ENCODE results near the gene KIRREL3.

KIRREL3 gene

DNA sequence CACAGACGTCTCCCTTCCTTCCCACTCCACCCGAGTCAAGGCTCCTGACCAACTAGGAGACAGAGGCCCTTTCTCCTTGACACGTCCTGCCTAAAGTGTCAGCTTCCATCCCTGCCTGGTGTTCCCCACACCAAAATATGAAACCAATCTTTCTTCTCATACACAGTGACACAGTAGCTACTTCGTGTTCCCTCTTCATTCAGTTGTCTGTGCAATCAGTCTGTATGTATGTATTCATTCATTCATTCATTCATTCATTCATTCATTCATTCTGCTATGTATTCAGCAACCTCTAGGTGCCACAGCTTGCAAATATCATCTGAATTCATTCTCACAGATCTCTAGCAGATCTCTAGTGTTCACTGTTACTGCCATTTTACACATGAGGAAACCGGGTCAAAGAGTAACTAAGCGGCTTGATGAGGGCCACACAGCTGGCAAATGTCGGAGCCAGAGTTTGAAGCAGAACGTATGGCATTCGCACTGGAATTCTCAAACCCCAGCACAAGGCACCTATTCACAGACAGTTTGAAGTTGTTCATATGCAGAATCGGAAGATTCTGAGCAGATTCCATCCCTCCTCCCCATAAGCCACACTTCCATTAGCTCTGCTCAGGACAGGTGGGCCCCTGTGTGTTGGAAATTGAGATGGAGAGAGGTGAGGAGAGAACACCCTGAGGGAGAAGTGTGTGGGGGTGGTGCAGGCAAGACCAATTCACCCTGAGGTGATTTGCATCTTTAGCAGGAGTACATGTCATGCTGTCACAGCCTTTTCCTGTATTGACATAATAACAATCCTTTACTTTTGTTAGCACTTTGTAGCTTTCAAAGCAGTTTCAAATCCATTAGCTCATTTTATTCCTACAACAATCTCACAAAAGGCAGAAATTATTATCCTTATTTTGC lies 369.4 kb downstream of the KIRREL3 start:
- DNase-seq (ENCODE audit: low spot score) = no peak

DNA sequence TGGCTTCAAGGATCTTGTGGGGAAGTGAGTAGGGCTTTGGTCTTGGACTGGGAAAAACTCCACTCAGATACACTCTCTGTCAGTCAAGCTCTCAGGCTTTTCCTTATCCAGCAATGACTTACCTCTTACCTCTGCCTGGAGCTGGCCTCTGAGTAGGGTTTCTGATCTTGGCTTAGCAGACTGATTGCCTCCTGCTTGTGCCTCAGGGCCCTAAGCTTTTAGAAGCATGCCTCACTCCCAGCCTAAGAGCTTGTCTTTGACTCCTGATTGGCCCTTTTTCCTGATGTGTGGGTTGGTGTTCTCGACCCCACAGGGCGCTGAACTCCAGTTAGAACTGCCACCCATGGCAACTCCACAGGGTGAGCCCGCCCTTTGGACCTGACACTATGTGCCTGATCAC lies 370.1 kb downstream of the KIRREL3 start:
- no peak for DNase-seq (ENCODE audit: low spot score)

DNA sequence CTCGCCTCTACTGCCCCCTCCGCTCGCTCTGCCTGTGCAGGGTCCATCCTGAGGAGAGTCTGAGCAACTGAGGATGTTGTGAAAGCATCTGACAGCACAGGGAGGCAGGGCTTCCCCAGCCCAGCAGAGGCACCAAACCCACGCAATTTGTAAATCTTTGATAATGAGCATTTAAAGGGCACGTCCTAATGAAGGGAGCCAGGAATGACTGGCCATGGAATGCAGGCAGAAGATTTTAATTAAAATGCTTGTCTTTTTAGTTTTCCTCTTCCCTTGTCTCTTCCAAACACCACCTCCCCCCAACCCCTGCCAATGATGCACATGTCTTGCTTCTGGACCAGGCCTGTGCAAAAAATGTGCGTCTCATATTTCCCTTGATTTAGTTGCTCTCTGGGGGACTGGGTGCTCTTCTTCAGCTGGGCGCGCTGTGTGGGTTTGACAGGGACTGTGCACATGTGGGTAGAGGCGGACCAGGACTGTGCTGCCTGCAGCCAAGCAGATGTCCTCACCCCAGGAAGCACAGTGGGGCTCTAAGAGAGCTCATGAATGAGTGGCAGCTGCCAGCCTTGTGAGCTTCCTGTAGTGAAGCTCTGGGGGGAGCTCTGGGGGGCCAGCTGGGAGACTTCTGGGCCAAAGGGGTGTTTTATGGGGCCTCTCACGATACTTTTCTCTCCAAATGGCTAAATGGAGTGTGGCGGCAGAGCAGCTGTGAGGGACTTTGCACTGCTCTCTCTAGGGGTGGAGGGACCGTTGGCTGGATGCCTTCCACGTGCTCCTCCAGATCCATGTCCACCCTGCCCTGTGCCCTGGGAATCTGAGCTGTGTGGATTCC lies 371.6 kb downstream of the KIRREL3 start:
- no peak for DNase-seq (ENCODE audit: low spot score)

DNA sequence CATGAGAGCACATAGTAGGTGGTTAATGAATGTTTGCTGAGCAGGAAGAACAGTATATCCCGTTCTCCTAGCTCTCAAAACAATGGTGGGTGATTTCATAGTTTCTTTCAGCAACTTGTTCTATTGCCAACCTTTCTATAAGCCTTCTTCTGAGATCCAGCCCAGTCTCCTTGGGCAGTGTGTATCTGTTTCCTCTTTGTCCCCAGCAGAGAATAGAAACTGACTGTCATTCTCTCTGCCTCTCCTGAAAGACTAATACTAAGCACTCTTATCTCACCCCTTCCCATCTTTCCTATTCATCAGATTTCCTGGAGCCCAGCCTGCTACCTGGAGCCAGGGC lies 372.1 kb downstream of the KIRREL3 start:
- no peak for DNase-seq (ENCODE audit: low spot score)

DNA sequence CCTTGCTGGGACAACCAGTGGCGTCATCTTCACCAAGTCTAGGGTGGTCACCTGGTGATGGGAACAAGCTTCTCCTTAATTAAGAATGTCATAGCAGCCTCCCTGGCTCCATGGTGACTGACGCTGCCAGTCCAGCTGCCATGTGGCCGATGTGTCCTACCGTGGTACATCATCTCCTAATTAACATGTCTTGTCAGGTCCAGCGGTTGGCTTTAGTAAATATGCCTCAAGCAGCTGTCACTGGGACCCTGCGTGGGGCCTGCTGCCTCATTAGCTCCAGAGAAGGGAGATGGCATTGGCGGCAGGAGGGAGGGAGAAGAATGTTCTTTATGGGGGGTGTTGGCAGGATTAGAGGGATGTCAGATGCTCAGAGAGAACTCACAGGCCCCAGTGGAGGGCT lies 373.1 kb downstream of the KIRREL3 start:
- DNase-seq (ENCODE audit: low spot score) = no peak

DNA sequence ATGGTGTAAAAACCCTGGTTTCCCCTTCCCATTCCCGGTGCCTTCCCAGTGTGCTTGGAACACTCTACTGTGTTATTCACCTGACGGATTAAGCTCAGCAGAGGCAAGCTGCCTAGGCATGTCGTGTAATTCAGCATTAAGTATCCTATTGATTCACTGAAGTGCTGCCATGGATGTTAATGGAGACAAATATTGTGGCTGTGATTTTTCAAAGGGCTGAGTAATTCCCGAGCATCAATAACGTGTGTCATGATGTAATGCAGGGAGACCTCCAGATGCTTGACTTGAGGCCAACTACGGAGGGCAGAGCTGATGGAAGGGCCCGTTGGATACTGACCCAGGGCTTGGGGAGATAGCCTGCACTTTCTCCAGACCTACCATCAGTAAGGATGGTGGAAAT lies 376.1 kb downstream of the KIRREL3 start:
- no peak for DNase-seq (ENCODE audit: low spot score)

DNA sequence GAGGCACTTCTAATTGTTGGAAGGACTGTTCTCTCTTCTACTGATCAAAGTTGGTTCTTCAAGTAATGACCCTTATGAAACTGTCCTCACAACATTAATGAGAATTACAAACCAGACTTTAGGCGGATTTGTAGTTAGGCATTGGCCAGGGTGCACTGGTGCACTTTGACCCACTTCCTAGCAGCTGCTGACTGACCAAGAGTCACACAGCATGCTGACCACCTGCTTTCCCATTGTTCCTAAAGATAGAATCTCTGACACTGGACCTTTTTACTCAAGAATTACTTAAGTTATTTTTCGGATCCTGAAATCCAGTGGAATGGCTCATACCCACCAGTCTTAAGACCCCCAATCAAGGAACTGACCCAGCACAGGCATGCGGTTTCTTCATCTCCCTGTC lies 381.1 kb downstream of the KIRREL3 start:
- DNase-seq (ENCODE audit: low spot score) = no peak

DNA sequence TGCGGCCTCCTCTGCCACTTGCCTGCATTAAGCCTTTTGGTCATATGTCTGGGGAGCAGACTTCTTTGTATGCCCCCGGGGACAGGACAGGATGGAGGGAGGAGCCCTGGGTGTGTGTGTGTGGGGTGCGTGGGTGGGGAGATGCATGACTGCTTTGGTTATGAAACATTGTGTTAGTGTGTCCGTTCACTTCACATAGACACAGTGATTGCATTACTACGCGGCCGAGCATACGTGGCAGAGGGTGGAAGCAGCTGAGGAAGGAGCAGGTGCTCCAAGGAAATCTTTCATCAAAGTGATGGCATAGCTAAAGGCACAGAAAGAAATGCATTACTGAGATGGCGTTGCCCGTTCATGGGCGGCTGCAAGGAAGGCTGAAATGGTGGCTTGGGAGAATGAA lies 384.7 kb downstream of the KIRREL3 start:
- DNase-seq (ENCODE audit: low spot score) = no peak

DNA sequence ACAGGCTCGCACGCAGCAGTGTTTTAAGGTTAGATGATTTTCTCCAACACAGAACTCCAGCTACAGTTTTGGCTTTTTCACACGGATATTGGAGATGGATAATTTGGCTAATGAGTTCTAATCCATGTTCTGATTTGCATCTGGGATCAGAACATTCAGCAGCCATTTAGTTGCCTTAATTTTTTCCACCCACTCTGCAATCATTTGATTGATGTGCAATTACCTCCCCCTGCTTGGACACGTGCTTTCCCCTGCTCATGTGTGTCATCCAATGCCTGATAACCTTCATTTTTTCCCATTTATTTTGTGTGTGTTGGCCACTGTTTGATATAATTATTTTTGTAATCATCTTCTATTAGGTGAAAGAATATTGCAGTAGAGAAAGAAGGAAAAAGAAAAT lies 387.3 kb downstream of the KIRREL3 start:
- no peak for DNase-seq (ENCODE audit: low spot score)

DNA sequence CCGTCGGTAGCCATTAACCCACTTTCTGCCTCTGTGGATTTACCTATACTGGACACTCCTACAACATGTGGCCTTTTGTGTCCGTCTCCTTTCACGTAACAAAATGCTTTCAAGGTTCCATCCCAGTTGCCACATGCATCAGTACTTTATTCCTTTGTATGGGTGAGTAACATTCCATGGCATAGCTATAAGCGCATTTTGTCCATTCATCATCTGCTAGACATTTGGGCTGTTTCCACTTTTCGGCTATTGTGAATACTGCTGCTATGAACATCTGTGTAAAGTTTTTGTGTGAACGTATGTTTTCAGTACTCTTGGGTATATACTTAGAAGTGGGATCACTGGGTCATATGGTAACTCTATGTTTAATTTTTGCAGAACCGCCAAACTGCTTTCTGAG lies 387.9 kb downstream of the KIRREL3 start:
- DNase-seq (ENCODE audit: low spot score) = no peak

DNA sequence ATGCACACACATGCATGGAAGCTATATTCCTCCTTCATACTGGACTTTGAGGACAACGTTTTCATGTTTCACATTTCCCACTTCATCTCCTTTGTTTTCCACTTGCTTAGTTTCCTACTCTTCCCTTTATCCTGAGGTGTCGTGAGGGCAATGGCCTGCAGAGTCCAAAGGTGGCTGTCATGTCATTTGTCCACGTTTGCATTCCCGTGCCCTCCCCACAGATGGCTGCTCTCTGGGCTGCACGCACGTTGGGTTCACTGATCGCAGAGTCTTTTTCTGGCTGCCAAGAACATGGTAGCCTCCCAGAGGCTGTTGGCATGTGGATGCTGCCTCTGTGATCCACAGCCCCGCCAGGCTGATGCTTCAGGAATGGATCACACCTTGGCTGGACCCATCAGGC lies 389.1 kb downstream of the KIRREL3 start:
- no peak for DNase-seq (ENCODE audit: low spot score)

DNA sequence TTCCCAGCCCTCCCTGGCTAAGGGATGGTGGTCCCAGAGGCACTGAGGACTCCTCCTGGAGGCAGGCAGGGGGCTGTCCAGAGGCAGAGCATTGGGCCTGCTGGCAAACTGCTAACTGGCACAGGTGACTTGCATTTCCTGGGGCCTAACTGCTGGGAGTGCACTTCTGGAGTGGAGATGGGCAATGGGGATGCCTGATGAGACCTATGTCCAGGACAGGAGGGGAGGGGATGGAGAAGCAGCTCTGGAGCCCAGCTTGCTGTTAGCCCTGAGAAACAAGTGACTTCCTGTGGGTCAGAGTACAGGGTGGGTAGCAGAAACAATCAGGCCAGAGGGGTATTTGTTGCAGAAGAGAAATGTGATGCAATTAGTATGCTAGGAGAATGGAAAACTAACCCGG lies 391.9 kb downstream of the KIRREL3 start:
- DNase-seq (ENCODE audit: low spot score) = no peak

DNA sequence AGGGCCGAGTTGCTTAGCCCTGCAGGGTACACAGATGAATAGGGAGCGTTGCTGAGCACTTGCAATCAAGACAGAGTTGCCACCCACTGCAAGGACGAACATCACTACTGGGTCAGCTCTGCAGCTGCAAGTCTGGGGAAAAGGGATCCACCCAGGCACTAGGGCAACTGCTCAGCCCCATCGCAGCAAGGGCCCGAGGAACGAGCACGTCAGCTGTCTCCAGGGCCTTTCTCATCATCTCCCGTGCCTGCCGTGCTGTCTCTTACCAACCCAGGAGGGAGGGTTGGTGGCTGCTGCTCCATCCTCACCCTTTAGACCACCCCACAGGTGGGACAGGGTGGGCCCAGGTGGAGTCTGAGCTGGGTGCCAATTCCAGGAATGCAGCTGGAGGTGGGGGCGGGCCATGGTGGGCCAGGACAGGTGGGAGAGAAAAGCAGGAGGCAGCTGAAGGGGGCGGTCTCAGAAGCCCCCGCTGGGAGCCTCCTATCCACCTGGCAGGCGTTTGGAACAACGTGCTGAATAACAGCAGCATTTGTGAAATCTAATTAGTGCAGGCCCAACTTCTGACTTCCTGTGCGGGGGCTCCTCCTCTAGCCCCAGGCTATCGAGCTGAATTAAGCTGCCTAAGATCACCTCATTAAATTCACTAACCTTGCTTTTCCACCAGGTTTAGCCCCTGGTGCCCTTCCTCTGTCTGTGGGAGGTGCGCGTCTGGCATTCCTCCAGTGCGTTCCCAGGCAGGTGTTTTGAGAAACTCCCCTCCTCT lies 392.6 kb downstream of the KIRREL3 start:
- DNase-seq (ENCODE audit: low spot score) = no peak

DNA sequence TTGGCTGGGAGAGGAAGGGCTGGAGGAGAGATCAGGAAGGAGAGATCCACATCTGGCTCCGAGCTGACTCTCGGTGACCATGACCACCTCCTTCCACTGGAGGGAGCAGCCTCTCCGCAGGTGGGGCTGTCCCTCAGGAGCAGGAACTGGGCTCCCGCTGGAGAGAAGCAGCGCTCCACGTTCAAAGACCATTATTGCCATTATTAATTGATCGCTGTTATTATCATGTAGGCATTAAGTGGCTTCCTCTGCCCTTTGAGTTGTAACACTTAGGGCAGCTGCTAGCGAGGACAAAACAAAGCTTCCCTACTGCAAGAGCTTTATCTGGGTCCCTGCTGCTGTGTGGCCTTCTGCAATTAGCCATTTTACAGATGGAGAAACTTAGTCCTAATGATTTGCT lies 393.2 kb downstream of the KIRREL3 start:
- peak; percentile 78 for DNase-seq (ENCODE audit: low spot score)

DNA sequence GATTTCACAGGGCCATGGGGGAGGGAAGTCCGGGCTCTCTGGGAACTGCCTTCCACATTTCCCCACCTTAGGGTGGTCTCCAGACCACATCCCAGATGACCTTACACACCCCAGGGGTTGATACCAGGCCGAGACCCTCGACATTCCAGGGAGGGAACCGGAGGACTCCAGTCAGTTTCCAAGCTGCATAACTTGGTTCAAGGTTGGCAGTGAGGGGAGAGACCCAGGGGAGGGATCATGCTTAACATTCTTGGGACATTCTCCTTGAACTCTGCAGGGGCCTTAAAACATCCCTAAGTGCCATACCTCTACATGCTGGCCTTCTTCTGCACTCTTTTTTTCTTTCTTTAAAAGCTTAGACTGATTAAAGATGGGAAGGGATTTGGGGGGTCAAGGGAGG lies 394.1 kb downstream of the KIRREL3 start:
- DNase-seq (ENCODE audit: low spot score) = no peak

DNA sequence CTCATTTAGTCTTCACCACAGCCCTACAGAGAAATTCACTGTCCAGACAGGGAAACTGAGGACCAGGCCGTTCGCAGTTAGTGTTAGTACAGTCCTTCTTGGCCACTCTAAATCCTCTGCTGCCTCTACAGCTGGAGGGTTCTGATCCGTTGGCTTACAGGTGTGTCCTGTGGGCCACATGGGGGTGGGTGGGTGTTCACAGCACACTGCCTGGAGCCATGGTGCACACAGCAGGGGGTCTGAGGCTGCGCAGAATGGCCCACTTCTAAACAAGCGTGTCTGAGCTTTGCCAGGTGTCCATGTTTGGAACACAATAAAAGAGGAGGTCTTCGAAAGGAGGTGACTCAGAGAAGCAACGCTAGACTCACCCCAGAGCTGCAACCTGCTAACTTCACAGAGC lies 396.1 kb downstream of the KIRREL3 start:
- no peak for DNase-seq (ENCODE audit: low spot score)

DNA sequence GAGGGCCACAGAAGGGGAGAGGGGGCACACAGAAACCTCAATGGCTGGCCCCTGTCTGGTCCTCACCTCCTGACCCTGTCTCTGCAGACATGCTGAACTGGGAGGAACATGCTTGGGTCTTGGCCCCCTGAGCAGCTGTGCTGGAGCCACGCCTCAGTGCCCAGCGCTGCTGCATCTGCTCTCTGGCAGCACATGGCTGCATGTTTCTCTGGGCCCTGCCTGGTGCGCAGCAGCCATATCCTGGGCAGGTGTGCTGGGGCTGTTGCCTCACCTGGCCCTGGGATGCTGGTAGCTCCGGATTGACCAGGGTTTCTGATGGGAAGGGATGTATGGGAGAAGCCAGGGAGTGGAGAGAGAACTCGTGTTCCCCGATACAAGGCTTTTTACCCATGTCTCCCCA lies 397.1 kb downstream of the KIRREL3 start:
- no peak for DNase-seq (ENCODE audit: low spot score)

DNA sequence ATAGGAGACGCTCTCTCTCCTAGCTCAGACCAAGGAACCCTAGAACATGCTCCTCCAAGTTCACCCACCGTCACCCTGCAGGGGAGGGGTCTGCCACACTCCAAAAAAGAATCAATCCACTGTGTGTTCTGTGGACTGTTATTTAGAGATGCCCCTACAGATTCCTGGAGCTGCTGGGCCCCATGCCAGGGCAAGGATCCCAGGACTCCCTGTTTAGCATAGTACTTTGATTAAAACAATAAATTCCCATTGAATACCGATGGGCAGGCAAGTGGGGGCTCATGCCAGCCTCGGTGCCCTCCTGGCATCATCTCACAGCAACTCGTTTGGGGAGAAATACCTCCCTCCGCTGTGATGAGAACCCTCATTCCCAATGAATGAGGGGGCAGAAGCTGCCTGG lies 397.6 kb downstream of the KIRREL3 start:
- no peak for DNase-seq (ENCODE audit: low spot score)

DNA sequence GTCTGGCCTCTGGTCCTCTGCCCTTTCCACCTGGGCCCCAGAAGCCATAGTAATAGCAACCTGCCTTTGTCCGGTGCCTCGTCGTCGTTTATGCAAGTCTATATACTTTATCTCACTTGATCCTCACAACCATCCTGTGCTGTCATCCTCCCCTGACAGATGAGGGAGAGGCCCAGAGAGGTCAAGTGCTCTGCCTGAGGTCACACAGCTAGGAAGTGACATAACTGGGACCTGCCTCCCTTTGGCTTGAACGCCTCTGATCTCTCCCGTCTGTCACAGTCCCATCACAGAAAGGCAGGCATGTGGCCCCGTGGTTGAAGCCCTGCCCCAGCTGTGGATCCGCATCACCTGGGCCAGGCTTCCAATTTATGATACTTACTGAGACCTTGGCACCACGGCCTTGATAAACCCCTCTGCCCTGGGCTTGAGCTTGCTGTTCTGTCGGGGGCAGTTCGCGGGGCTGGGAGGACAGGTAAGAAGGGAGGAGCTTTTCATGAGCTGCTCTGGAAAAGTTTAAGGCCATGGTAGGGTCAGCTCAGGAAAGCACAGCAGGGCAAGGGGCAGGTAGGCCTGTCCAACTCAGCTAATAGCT lies 398.1 kb downstream of the KIRREL3 start:
- no peak for DNase-seq (ENCODE audit: low spot score)

DNA sequence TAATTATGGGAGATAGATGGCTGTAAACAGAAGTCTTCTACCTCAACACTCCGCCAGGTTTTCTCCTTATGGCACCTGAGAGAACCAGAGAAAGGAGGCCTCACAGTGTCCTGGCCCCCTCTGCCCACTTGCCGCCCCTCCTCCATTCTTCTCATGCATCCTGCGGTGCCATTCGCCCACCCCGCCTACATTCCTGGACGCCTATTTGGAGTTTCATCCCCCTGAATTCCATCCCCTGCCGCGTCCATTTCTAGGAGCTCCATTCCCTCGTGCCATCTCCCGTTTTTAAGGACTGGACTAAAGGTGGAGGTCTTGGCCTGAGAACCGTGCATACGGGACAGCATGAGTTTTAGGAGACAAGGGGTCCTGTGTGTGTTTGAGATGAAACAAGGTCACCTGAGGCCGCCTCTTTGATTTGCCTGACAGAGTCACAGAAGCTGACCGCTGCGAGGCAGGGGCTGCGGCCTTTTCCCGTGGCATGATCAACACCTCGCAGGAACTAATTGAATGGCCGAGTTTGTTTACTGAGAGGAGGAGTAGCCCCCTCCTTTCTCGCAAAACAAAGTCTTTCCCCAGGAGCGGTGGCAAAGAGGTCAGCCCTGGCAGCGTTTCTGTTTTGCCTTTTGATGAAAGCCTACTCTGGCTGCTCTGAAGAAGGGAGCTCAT lies 398.9 kb downstream of the KIRREL3 start:
- DNase-seq (ENCODE audit: low spot score) = peak; percentile 70

DNA sequence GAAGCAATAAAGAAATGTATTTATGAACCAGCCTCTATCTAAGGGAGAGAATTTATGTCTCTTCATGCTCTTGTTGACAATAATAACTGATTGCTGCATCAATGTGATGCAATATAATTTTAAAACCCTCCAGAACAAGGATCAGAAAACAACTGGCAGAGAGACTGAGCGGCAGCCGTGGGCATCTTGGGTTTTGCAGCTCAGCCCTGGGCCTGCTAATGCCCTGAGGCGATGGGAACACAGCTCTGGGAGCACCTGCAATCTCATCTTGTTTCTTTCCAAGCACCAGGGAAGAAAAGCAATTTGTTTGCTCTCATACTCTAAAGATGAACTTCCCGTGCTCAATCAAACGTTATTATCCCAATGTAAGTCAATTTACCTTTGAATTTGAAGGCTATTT lies 399.4 kb downstream of the KIRREL3 start:
- DNase-seq (ENCODE audit: low spot score) = no peak

Data from iPS-NIHi11 (cell line).